SK-N-SH treated with all-trans-retinoic acid at 6 μM for 48 hours (cell line): ENCODE data around the gene CDHR5.

ENCODE experiments used
- ATAC-seq: fragments of 200-7000 bp; cut with Tn5 transposase; 3 replicates; pipeline ENCODE4 v1.9.1; 2020; ENCODE audit warnings: mild to moderate bottlenecking, moderate library complexity
- ARNTL ChIP-seq: fragments of 450-650 bp; formaldehyde crosslinking; IDR thresholded peaks from 2 replicates; pipeline ENCODE4 v1.5.0; 2020; ENCODE audit warnings: low read depth, mild to moderate bottlenecking, moderate library complexity, borderline replicate concordance
- BACH2 ChIP-seq: fragments of 250-450 bp; sonication (Bioruptor Pico); IDR thresholded peaks from 2 replicates; pipeline ENCODE4 v1.9.0; 2021; ENCODE audit warnings: mild to moderate bottlenecking, borderline replicate concordance
- CSDC2 ChIP-seq: fragments of 250-450 bp; sonication (Bioruptor Pico); IDR thresholded peaks from 2 replicates; pipeline ENCODE4 v1.5.0; 2020; ENCODE audit warnings: mild to moderate bottlenecking, moderate library complexity
- ESRRG ChIP-seq: fragments of 250-450 bp; sonication (Bioruptor Pico); IDR thresholded peaks from 2 replicates; pipeline ENCODE4 v1.6.1; 2021; ENCODE audit warnings: mild to moderate bottlenecking
- GLIS3 ChIP-seq: fragments of 250-450 bp; sonication (Bioruptor Pico); IDR thresholded peaks from 2 replicates; pipeline ENCODE4 v1.5.0; 2020; ENCODE audit warnings: mild to moderate bottlenecking, moderate library complexity
- ISL1 ChIP-seq: fragments of 250-450 bp; sonication (Bioruptor Pico); IDR thresholded peaks from 2 replicates; pipeline ENCODE4 v2.1.2; 2022; ENCODE audit warnings: mild to moderate bottlenecking, moderate library complexity
- OSR1 ChIP-seq: fragments of 250-450 bp; sonication (Bioruptor Pico); IDR thresholded peaks from 2 replicates; pipeline ENCODE4 v1.8.0; 2022; ENCODE audit warnings: moderate library complexity, mild to moderate bottlenecking, inconsistent platforms
- POU6F1 ChIP-seq: fragments of 250-450 bp; sonication (Bioruptor Pico); IDR thresholded peaks from 2 replicates; pipeline ENCODE4 v1.8.0; 2021; ENCODE audit warnings: low read depth, mild to moderate bottlenecking, moderate library complexity, borderline replicate concordance
- PPARA ChIP-seq: fragments of 250-450 bp; sonication (Bioruptor Pico); IDR thresholded peaks from 2 replicates; pipeline ENCODE4 v1.5.0; 2020; ENCODE audit warnings: mild to moderate bottlenecking, borderline replicate concordance
- SNAI2 ChIP-seq: fragments of 250-450 bp; sonication (Bioruptor Pico); IDR thresholded peaks from 2 replicates; pipeline ENCODE4 v1.5.0; 2020; ENCODE audit warnings: mild to moderate bottlenecking, moderate library complexity
- TCF4 ChIP-seq: fragments of 250-450 bp; sonication (Bioruptor Pico); IDR thresholded peaks from 2 replicates; pipeline ENCODE4 v1.8.0; 2021; ENCODE audit warnings: mild to moderate bottlenecking, moderate library complexity, borderline replicate concordance
- TOX ChIP-seq: fragments of 250-450 bp; sonication (Bioruptor Pico); IDR thresholded peaks from 2 replicates; pipeline ENCODE4 v1.8.0; 2021; ENCODE audit warnings: mild to moderate bottlenecking, moderate library complexity, borderline replicate concordance
- ZC3H10 ChIP-seq: fragments of 250-450 bp; sonication (Bioruptor Pico); IDR thresholded peaks from 2 replicates; pipeline ENCODE4 v1.5.1; 2021; ENCODE audit warnings: mild to moderate bottlenecking, moderate library complexity
- ZFP3 ChIP-seq: fragments of 250-450 bp; sonication (Bioruptor Pico); IDR thresholded peaks from 2 replicates; pipeline ENCODE4 v1.5.0; 2020; ENCODE audit warnings: mild to moderate bottlenecking, moderate library complexity
- ZFP30 ChIP-seq: fragments of 450-650 bp; formaldehyde crosslinking; IDR thresholded peaks from 2 replicates; pipeline ENCODE4 v1.5.0; 2022; ENCODE audit warnings: mild to moderate bottlenecking, moderate library complexity
- ZNF565 ChIP-seq: fragments of 450-650 bp; formaldehyde crosslinking; conservative IDR thresholded peaks from 2 replicates; pipeline ENCODE4 v1.5.0; 2020; ENCODE audit warnings: low read depth, mild to moderate bottlenecking, moderate library complexity
- ZNF70 ChIP-seq: fragments of 450-650 bp; formaldehyde crosslinking; IDR thresholded peaks from 2 replicates; pipeline ENCODE4 v1.5.0; 2020; ENCODE audit warnings: mild to moderate bottlenecking, moderate library complexity
- ZNF8 ChIP-seq: fragments of 450-650 bp; formaldehyde crosslinking; IDR thresholded peaks from 2 replicates; pipeline ENCODE4 v1.5.0; 2020; ENCODE audit warnings: mild to moderate bottlenecking, moderate library complexity
- TF ChIP-seq, protein P1 (sequence below): fragments of 250-450 bp; sonication (Bioruptor Pico); IDR thresholded peaks from 2 replicates; pipeline ENCODE4 v1.5.0; 2020; ENCODE audit warnings: mild to moderate bottlenecking, moderate library complexity
- TF ChIP-seq, protein P2 (sequence below): fragments of 250-450 bp; sonication (Bioruptor Pico); IDR thresholded peaks from 2 replicates; pipeline ENCODE4 v1.5.1; 2021; ENCODE audit warnings: mild to moderate bottlenecking, moderate library complexity
- TF ChIP-seq, protein P3 (sequence below): fragments of 250-450 bp; sonication (Bioruptor Pico); IDR thresholded peaks from 2 replicates; pipeline ENCODE4 v1.8.0; 2020; ENCODE audit warnings: mild to moderate bottlenecking, moderate library complexity, borderline replicate concordance

Gene CDHR5

GRCh38 chr11:573146-573759 lies 51.5 kb downstream of the CDHR5 start:
- ATAC-seq: no peak
- no peak for TF ChIP-seq TOX (CRISPR knock-in tag)
- TF ChIP-seq ZNF70 (CRISPR knock-in tag): no peak
- TF ChIP-seq OSR1 (CRISPR knock-in tag): no peak
- no peak for TF ChIP-seq TCF4 (CRISPR knock-in tag)
- TF ChIP-seq POU6F1 (CRISPR knock-in tag): no peak
- TF ChIP-seq CSDC2 (CRISPR knock-in tag): no peak
- TF ChIP-seq ZC3H10 (CRISPR knock-in tag): no peak
- no peak for TF ChIP-seq ZNF565 (CRISPR knock-in tag)
- TF ChIP-seq ARNTL (CRISPR knock-in tag): no peak
- TF ChIP-seq ZNF8 (CRISPR knock-in tag): no peak
- TF ChIP-seq, protein P1, sequence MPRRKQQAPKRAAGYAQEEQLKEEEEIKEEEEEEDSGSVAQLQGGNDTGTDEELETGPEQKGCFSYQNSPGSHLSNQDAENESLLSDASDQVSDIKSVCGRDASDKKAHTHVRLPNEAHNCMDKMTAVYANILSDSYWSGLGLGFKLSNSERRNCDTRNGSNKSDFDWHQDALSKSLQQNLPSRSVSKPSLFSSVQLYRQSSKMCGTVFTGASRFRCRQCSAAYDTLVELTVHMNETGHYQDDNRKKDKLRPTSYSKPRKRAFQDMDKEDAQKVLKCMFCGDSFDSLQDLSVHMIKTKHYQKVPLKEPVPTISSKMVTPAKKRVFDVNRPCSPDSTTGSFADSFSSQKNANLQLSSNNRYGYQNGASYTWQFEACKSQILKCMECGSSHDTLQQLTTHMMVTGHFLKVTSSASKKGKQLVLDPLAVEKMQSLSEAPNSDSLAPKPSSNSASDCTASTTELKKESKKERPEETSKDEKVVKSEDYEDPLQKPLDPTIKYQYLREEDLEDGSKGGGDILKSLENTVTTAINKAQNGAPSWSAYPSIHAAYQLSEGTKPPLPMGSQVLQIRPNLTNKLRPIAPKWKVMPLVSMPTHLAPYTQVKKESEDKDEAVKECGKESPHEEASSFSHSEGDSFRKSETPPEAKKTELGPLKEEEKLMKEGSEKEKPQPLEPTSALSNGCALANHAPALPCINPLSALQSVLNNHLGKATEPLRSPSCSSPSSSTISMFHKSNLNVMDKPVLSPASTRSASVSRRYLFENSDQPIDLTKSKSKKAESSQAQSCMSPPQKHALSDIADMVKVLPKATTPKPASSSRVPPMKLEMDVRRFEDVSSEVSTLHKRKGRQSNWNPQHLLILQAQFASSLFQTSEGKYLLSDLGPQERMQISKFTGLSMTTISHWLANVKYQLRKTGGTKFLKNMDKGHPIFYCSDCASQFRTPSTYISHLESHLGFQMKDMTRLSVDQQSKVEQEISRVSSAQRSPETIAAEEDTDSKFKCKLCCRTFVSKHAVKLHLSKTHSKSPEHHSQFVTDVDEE (CRISPR knock-in tag): no peak
- TF ChIP-seq ZFP3: no peak
- TF ChIP-seq ZFP30 (CRISPR knock-in tag): no peak

DNA sequence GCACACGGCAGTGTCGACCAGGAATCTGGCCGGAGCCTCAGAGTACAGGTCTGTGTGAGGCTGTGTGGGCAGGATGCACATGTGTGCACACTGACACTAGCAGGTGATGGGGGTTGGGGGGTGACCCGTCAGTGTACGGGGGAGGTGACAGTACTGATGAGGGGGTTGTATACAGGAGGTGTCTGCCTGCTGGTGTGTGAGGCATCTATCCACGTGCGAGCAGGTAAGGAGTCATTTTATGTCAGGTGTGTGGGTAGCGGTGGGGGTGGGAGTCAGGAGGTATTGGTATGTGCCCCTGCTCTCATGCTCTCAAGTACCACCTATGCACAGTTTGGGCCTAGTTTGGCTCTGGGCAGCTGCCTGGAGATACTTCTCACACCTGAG lies 53.0 kb downstream of the CDHR5 start:
- no peak for ATAC-seq

GRCh38 chr11:569158-569885 lies 55.4 kb downstream of the CDHR5 start:
- TF ChIP-seq TOX (CRISPR knock-in tag): no peak
- TF ChIP-seq, protein P2, sequence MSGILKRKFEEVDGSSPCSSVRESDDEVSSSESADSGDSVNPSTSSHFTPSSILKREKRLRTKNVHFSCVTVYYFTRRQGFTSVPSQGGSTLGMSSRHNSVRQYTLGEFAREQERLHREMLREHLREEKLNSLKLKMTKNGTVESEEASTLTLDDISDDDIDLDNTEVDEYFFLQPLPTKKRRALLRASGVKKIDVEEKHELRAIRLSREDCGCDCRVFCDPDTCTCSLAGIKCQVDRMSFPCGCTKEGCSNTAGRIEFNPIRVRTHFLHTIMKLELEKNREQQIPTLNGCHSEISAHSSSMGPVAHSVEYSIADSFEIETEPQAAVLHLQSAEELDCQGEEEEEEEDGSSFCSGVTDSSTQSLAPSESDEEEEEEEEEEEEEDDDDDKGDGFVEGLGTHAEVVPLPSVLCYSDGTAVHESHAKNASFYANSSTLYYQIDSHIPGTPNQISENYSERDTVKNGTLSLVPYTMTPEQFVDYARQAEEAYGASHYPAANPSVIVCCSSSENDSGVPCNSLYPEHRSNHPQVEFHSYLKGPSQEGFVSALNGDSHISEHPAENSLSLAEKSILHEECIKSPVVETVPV: no peak
- ATAC-seq: no peak

More for the DNA sequence above, 53.0 kb downstream of the CDHR5 start:
- no peak for TF ChIP-seq TOX (CRISPR knock-in tag)
- TF ChIP-seq SNAI2 (CRISPR knock-in tag): no peak
- no peak for TF ChIP-seq ZNF565 (CRISPR knock-in tag)
- TF ChIP-seq ZFP30 (CRISPR knock-in tag): no peak
- TF ChIP-seq ESRRG (CRISPR knock-in tag): no peak
- TF ChIP-seq OSR1 (CRISPR knock-in tag): no peak
- no peak for TF ChIP-seq ISL1
- TF ChIP-seq PPARA (CRISPR knock-in tag): no peak
- TF ChIP-seq ZFP3: no peak
- TF ChIP-seq, protein P2: no peak
- no peak for TF ChIP-seq ZNF70 (CRISPR knock-in tag)
- TF ChIP-seq ARNTL (CRISPR knock-in tag): no peak
- no peak for TF ChIP-seq TCF4 (CRISPR knock-in tag)
- TF ChIP-seq GLIS3: no peak
- TF ChIP-seq, protein P3, sequence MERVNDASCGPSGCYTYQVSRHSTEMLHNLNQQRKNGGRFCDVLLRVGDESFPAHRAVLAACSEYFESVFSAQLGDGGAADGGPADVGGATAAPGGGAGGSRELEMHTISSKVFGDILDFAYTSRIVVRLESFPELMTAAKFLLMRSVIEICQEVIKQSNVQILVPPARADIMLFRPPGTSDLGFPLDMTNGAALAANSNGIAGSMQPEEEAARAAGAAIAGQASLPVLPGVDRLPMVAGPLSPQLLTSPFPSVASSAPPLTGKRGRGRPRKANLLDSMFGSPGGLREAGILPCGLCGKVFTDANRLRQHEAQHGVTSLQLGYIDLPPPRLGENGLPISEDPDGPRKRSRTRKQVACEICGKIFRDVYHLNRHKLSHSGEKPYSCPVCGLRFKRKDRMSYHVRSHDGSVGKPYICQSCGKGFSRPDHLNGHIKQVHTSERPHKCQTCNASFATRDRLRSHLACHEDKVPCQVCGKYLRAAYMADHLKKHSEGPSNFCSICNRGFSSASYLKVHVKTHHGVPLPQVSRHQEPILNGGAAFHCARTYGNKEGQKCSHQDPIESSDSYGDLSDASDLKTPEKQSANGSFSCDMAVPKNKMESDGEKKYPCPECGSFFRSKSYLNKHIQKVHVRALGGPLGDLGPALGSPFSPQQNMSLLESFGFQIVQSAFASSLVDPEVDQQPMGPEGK (CRISPR knock-in tag): no peak
- TF ChIP-seq ZC3H10 (CRISPR knock-in tag): no peak
- no peak for TF ChIP-seq BACH2 (CRISPR knock-in tag)
